Astrocyte of the spinal cord (primary cell): ENCODE data around the gene C13orf46.

ENCODE experiments used
- DNase-seq: peaks from one replicate; pipeline ENCODE4 v3.0.0; 2011; ENCODE audit warnings: low read depth, low spot score
- H3K4me3 ChIP-seq: 2 replicates; pipeline ENCODE4 v1.5.1; 2011; ENCODE audit warnings: low read depth, mild to moderate bottlenecking, low read length, moderate library complexity
- in situ Hi-C: cut with HindIII; loops from 2 replicates; pipeline ENCODE4 v1.10.0; 2017; ENCODE audit warnings: low sequenced_read_pairs
- TF ChIP-seq, protein P1 (sequence below): IDR thresholded peaks from 2 replicates; pipeline ENCODE4 v1.5.1; 2012; ENCODE audit warnings: low read depth, mild to moderate bottlenecking, low read length, inconsistent platforms

Gene C13orf46

DNA sequence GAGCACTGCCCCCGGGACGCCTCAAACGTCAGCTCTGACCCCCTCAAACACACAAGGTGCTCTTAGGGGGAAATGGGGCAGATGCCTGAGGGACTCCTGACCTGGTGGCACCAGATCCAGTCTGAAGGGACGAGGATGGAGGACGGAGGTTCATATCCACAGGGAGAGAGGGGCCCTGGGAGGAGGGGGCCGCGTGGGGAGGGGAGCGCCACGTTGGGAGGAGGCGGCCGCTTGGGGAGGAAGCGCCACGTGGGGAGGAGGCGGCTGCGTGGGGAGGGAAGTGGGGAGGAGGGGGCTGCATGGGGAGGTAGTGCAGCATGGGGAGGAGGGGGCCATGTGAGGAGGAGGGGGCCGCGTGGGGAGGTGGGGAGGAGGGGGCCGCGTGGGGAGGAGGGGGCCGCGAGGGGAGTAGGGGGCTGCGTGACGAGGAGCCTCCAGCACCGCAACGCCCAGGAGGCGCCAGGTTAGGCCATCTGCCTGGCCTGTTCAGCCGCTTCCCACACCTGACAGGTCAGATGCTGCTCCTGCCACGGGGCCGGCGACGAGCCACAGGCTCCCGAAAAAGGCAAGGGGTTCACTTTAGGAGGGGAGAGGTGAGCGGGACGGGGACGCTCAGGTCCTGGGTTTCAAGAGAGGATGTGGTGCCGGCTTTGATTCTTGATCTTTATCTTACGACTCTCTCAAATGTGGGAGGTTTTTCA, 36.7 kb upstream of the C13orf46 start:
- DNase-seq, result no peak
- H3K4me3 ChIP-seq, result no peak overlapping the region
- in situ Hi-C loops, result no loop called here
- TF ChIP-seq, protein P1, sequence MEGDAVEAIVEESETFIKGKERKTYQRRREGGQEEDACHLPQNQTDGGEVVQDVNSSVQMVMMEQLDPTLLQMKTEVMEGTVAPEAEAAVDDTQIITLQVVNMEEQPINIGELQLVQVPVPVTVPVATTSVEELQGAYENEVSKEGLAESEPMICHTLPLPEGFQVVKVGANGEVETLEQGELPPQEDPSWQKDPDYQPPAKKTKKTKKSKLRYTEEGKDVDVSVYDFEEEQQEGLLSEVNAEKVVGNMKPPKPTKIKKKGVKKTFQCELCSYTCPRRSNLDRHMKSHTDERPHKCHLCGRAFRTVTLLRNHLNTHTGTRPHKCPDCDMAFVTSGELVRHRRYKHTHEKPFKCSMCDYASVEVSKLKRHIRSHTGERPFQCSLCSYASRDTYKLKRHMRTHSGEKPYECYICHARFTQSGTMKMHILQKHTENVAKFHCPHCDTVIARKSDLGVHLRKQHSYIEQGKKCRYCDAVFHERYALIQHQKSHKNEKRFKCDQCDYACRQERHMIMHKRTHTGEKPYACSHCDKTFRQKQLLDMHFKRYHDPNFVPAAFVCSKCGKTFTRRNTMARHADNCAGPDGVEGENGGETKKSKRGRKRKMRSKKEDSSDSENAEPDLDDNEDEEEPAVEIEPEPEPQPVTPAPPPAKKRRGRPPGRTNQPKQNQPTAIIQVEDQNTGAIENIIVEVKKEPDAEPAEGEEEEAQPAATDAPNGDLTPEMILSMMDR, result no peak

DNA sequence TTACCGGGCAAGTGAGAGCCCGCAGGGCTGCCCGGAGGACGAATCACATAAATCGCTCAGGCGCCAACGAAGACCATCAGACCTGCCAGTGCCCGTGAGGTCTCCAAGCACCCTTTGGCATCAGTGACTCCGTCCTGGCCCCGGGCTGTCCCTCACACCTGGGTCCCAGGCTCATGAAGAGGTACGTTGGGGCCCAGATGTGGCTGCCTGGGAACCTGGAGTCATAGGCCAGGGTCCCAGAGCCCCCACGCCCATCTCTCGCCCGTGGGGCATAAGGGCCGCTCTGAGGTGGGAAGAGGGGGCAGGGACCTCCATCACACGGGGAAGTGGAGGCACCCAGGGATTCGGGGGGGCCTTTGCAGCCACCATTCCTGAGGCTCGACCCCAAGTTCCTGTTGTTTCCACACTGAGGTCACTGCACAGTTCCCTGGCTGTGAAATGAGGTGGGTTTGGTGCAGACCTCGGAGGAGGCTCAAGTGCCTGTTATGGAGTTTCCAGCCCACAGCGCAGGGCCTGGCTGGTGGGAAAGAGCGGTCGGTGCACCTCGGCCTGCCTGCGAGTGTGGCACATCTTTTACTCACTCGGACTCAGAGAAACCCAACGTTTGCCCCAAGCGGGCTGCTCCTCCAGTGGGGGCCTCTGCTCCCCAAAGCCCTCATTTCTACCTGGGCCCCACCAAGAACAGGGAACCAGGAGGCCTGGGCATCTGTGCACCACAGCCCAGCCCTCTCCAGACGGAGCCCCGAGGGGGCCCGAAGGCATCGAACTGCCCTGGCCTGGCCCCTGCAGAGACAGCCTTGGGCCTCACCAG, 35.9 kb upstream of the C13orf46 start:
- in situ Hi-C loops, result no loop called here
- TF ChIP-seq, protein P1, result no peak
- DNase-seq, result no peak
- H3K4me3 ChIP-seq, result no peak overlapping the region

DNA sequence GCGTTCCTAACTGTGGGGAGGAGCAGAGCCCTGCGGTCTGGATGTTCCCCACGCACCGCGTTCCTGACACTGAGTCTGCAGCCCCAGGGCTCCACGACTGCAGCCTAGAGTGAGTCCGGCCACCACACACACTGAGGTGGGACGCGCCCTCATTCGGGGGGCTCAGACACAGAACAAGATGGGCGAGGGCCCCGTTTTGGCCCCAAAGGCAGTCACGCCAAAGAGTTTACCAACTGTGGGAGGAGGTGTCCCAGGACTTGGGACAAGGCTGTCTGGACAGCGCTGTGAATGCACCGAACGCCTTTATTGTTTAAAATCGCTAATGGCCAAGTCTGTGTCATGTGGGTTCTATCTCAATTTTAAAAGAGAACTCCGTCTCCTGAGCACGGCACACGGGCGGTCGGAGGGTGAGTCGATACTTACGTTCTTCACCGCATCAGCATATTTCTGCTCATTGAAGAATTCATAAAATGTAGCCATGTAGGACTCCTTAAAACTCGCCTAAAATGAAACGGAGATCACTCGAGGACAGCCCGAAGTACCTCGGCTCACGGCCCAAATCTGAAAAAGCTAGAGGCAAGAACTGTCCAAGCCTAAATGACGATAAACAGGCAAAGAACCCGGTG, 35.2 kb upstream of the C13orf46 start:
- no peak overlapping the region for H3K4me3 ChIP-seq
- TF ChIP-seq, protein P1, result no peak
- in situ Hi-C loops, result no loop called here
- DNase-seq, result no peak

DNA sequence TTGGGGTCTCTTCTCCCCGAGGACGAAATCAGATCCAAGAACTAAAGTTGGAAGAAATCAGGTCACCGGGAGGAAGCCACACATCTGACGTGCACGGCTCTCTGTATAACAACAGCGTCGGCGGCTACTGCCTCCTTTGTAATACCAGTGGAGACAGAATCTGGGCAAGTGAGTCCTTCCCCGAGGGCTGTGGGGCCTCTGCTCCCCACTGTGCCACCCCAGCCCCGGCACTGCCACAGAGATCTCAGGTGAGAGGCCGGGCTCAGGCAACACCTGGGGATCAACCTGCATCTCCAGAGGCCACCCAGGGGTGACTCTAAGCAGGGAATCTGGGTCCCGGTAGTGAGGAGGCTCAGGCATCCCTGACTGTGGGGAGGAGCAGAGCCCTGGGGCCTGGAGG, 33.7 kb upstream of the C13orf46 start:
- TF ChIP-seq, protein P1, result no peak
- H3K4me3 ChIP-seq, result no peak overlapping the region
- in situ Hi-C loops, result no loop called here
- DNase-seq, result no peak

DNA sequence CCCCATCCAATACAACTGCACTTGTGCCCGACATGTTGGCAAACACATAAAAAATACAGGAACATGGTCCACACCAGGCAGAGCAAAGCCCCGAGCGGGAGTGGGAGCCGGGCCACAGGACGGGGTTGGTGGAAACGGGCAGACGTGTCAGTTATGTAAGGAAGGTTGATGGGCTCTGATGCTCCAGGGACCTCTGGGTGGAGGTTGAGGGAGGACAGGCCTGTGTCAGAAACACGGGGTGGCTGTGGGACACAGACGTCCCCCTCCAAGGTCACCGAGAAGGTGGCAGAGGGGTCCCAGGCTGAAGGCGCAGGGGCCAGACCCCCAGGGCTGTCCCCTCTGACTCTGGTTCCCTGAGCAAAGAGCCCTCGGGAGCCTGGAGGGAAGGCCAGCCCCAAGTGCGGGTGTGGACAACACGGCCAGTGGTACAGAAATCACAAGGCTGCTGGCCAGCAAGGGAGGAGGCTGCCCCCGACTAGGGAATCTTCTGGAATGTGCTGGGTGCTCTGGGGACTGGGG, 31.4 kb upstream of the C13orf46 start:
- TF ChIP-seq, protein P1, result no peak
- DNase-seq, result no peak
- no peak overlapping the region for H3K4me3 ChIP-seq
- in situ Hi-C loops, result no loop called here

DNA sequence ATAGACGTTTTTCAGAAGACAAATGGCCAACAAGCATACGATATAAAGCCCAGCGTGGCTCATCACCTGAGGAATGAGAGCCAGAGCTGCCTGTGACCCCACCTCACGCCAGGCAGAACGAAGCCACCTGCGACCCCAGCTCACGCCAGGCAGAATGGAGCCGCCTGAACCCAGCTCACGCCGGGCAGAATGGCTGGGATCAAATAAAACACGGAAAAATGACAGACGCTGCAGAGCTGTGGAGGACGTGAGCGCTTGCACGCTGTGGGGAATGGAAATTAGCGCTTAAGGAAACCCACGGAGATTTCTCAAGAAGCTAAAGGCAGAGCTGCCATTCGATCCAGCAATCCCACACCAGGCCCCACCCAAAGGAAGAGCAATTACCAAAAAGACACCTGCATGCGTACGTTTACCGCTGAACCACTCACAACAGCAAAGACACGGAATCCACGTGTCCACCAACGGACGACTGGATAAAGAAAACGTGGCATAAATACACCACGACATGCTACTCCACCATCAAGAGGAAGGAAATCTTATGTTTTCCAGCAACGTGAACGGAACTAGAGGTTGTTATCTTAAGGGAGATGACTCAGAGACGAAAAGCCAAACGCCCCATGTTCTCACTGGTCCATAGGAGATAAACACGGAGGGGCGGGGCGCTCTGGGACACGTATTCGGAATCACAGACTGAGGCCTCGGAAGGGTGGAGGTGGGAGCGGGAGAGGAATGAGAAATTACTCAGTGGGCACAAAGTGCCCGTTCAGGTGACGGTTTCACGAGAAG, 30.7 kb upstream of the C13orf46 start:
- TF ChIP-seq, protein P1, result no peak
- peak; percentile 78 for DNase-seq
- in situ Hi-C loops, result no loop called here
- H3K4me3 ChIP-seq, result no peak overlapping the region
